Subcutaneous adipose tissue (tissue), 4 donors: ENCODE results near the gene GRHL1. TPM values are rescaled to one million over a fixed set of nuclear protein-coding genes. Genes with fewer than 3 reads are reported as not detected.

Source experiments
- total RNA-seq, 4 donors: library from RNA; depleted of rRNA; stranded (reverse); fragments of >200 nt; gene quantifications; one replicate each; pipeline ENCODE4 v1.1.0, GENCODE V29; 2016
- TF ChIP-seq, protein P1 (sequence below): fragments of 450-650 bp; IDR thresholded peaks from one replicate; pipeline ENCODE4 v1.5.1; 2016; ENCODE audit warnings: low read depth, mild to moderate bottlenecking, control low read depth, antibody characterized with exemption, moderate library complexity

Gene GRHL1
- total RNA-seq, 4 donors from 2014 or later, result 0.88 to 7.2 (median 2.8) TPM

DNA sequence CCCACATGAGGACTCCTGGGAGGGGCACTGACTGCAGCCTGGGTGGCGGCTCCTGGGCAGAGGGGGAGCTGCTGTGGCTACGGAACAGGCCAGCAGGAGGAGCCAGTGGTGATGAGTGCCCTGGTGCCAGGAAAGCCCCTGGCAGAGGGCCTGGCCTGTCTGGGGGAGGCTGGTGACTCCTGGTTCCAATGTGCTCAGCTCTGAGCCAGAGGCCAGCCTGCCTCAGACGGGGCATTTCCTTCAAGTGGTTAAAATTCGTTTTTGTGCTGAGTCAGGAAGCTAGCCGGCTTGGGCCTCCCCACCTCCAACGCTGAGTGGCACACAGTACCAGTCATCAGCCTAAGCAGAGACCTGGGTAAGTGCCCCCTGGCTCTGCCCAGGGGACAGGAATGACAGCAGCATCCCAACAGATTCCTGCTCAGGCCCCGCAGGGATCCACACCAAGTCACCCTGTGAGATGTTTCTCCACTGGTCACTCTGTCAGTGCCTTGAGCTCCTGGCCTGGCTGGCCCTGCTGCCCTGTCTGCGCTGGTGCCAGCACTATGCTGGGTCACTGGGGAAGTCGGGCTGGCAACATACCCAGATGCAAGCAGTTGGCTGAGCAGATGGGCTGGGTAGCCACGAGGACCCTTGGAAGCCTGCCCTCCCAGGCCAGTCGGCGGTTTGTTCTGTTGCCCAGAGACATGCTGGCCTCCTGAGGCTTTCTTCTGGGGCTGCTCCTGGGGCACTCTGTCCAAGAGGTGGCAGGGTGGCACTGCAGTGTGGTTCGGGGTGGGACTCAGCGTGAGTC, 84.8 kb downstream of the GRHL1 start:
- TF ChIP-seq, protein P1, sequence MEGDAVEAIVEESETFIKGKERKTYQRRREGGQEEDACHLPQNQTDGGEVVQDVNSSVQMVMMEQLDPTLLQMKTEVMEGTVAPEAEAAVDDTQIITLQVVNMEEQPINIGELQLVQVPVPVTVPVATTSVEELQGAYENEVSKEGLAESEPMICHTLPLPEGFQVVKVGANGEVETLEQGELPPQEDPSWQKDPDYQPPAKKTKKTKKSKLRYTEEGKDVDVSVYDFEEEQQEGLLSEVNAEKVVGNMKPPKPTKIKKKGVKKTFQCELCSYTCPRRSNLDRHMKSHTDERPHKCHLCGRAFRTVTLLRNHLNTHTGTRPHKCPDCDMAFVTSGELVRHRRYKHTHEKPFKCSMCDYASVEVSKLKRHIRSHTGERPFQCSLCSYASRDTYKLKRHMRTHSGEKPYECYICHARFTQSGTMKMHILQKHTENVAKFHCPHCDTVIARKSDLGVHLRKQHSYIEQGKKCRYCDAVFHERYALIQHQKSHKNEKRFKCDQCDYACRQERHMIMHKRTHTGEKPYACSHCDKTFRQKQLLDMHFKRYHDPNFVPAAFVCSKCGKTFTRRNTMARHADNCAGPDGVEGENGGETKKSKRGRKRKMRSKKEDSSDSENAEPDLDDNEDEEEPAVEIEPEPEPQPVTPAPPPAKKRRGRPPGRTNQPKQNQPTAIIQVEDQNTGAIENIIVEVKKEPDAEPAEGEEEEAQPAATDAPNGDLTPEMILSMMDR, result no peak

DNA sequence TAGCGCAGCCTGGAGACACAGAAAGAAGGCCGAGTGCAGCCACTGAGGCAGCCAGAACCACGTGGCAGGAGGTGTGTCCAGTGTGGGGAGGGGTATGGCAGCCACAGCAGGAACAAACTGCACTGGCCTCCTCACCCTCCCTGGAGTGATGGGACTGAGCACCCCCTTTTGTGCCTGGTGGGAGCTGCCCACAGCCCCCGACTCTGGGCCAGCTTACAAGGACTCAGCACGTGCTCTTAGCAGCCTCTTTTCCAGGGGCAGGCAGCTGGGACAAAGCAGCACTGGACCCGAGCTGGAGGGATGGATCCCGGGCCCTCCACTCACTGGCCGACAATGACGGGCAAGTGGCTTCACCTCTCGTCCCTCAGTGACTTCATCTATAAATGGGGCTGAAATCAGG, 86.6 kb downstream of the GRHL1 start:
- TF ChIP-seq, protein P1, result no peak

DNA sequence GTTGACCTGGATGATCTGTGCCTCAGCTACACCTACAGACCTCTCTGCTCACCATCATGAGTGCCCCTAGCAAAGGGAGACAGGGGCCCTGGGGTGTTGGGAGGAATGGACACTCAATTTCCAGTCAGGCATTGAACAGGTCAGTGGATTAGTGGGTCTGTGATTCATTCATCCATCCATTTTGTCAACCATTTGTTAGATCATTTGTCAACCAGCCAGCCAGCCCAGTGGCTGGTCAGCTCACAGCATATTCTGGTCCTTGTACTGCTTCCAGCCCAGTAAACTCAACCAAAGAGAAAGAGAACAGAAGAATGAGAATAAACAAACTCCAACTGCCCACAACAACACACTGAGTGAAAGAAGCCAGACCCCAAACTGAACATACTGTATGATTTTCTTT, 87.2 kb downstream of the GRHL1 start:
- TF ChIP-seq, protein P1, result no peak

DNA sequence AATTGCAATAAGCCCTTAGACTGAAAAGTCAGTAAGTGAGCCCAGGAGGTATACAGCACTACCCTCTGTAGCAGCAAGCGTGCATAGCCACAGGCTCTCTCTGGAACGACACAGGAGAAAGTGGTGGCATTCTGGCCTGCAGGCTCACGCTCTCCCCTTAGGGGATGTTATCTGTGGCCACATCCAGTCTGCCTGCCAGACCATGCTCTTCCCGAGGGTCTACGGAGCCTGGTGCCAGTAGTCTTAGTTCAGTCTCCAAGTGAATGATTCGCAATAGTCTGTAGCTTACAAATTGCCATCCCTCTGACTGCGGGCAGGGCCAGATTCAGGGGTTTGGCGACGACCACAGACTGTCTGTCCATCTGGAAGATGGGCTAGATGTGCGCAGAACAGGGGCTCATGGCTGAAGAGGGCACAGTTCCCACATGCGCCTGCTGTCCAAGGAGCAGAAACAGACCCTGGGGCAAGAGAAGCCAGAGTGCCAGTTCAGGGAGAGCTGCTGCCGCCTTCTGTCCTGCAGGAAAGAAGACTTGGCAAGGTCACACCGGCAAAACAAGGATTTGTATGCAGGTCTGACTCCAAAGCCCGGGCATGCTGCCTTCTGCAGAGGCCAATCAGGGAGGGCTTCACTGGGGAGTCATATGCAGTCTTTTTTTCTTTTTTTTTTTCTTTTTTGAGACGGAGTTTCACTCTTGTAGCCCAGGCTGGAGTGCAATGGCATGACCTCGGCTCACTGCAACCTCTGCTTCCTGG, 88.3 kb downstream of the GRHL1 start:
- TF ChIP-seq, protein P1, result no peak

DNA sequence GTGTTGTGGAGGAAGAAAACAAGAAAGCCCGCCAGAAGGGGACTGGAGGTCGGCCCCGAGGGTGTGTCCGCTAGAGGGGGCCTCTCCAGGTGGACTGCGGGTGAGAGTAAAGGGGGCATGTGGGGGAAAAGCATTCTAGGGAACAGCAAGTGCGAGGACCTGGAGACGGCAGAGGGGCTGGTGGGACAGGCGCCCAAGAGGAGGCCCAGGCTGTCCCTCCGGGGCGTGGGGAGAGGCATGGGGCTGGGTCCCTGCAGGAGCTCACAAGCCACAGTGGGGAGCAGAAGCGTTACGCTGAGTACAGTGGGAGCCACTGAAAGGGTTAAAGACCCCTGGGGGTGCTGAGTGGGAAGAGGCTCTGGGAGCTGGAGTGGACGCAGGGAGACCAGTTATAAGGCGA, 90.2 kb downstream of the GRHL1 start:
- TF ChIP-seq, protein P1, result no peak

DNA sequence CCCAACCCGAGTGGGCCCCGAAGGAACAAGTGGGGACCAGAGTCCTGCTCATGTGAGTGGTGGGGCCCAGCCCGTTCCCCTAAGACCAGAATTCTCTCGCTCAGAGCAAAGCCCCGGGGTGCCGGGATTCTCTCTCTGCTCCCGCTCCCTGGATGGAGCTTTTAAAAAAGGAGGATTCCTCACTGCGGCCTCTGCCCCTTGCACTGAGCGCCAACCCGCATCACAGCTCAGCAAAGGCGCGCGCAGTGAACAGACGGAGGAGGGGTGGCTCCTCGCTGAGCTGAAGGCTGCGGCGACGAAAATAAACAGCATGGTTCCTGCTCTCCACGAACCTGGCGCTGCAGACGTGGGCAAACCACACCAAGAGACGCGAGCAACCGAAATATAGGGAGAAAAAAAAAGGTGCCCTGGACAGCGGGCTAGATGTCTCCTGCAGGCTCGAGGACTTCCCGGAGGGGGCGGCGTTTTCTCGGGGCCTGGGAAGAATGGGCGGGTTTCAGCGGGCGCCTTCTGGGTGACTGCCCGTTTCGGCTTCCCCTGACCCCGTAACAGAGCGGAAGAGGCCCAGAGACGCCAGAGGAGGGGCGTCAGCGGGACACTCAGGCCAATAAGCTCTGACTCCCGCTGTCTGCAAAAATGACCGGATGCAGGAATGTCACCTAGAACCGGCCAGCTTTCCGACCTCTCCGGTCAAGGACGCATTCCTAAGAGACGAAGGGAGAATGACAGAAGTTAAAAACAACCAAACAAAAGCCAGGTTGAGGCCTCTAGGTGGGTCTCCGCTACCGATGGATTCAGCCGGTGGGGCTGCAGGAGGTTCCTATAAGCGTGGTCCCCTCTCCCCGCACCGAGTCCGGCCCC, 91.0 kb downstream of the GRHL1 start:
- TF ChIP-seq, protein P1, result no peak
